HepG2 (cell line): Measurements from ENCODE around the gene MYL6. TPM values are rescaled to one million over a fixed set of nuclear protein-coding genes. Genes with fewer than 3 reads are reported as not detected.

Experiments used
- BHLHE40 ChIP-seq: IDR thresholded peaks from 2 replicates; pipeline ENCODE4 v1.6.1; 2011; ENCODE audit warnings: low read length, improper control_type of control experiment
- CSRNP1 ChIP-seq: sonication (generic); formaldehyde crosslinking; IDR thresholded peaks from 2 replicates; pipeline ENCODE4 v1.8.1; 2023; ENCODE audit warnings: mild to moderate bottlenecking, missing genetic modification reagents
- DMAP1 ChIP-seq: IDR thresholded peaks from 2 replicates; pipeline ENCODE4 v1.6.1; 2016
- GZF1 ChIP-seq: sonication (generic); formaldehyde crosslinking; IDR thresholded peaks from 2 replicates; pipeline ENCODE4 v1.5.1; 2020; ENCODE audit warnings: mild to moderate bottlenecking, missing genetic modification reagents
- NR2F2 ChIP-seq: IDR thresholded peaks from 2 replicates; pipeline ENCODE4 v1.6.1; 2012; ENCODE audit warnings: low read depth, inconsistent platforms, borderline replicate concordance
- RAD51 ChIP-seq: fragments of 450-650 bp; IDR thresholded peaks from 2 replicates; pipeline ENCODE4 v1.6.1; 2016; ENCODE audit warnings: borderline replicate concordance
- SAFB2 ChIP-seq: sonication (generic); formaldehyde crosslinking; IDR thresholded peaks from 2 replicates; pipeline ENCODE4 v1.5.1; 2020; ENCODE audit warnings: missing genetic modification reagents, low read depth, mild to moderate bottlenecking, borderline replicate concordance
- ZBTB1 ChIP-seq: sonication (generic); formaldehyde crosslinking; IDR thresholded peaks from 2 replicates; pipeline ENCODE4 v1.4.0; 2020; ENCODE audit warnings: missing genetic modification reagents, borderline replicate concordance
- ZBTB10 ChIP-seq: sonication (generic); formaldehyde crosslinking; IDR thresholded peaks from 2 replicates; pipeline ENCODE4 v1.4.0; 2020; ENCODE audit warnings: missing genetic modification reagents, borderline replicate concordance
- ZBTB38 ChIP-seq: sonication (generic); formaldehyde crosslinking; IDR thresholded peaks from 2 replicates; pipeline ENCODE4 v1.5.1; 2020; ENCODE audit warnings: mild to moderate bottlenecking, missing genetic modification reagents
- ZNF101 ChIP-seq: sonication (generic); formaldehyde crosslinking; IDR thresholded peaks from 2 replicates; pipeline ENCODE4 v1.4.0; 2020; ENCODE audit warnings: mild to moderate bottlenecking, low read depth, missing genetic modification reagents, borderline replicate concordance
- ZNF205 ChIP-seq: IDR thresholded peaks from 2 replicates; pipeline ENCODE4 v1.6.1; 2018; ENCODE audit warnings: missing biosample characterization, missing genetic modification reagents
- ZNF282 ChIP-seq: fragments of 450-650 bp; IDR thresholded peaks from 2 replicates; pipeline ENCODE4 v1.6.1; 2018; ENCODE audit not compliant: partially characterized antibody
- ZNF484 ChIP-seq: sonication (generic); formaldehyde crosslinking; IDR thresholded peaks from 2 replicates; pipeline ENCODE4 v1.5.1; 2020; ENCODE audit warnings: mild to moderate bottlenecking, low read depth, missing genetic modification reagents, borderline replicate concordance
- ZNF646 ChIP-seq: sonication (generic); formaldehyde crosslinking; IDR thresholded peaks from 2 replicates; pipeline ENCODE4 v1.9.0; 2021; ENCODE audit warnings: mild to moderate bottlenecking, missing genetic modification reagents
- ZNF841 ChIP-seq: sonication (generic); formaldehyde crosslinking; IDR thresholded peaks from 2 replicates; pipeline ENCODE4 v1.8.1; 2023; ENCODE audit warnings: missing genetic modification reagents, borderline replicate concordance
- ZSCAN22 ChIP-seq: sonication (generic); formaldehyde crosslinking; IDR thresholded peaks from 2 replicates; pipeline ENCODE4 v1.4.0; 2020; ENCODE audit warnings: mild to moderate bottlenecking, missing genetic modification reagents
- polyA plus RNA-seq, 8 experiments: library from polyadenylated mRNA; depleted of rRNA in 3 of 8; stranded (reverse) in 7 of 8; unstranded in 1 of 8; fragments of >200 nt; fragmentation: Illumina TruSeq in 4 of 8; extraction: Trizol in 4 of 8; gene quantifications; 2 replicates each; pipeline versions ENCODE4 v1.2.1 to v1.2.3, GENCODE V29; 2011 to 2016; ENCODE audit warnings: low read depth in 4 of 8, missing spikeins in 1 of 8, mixed read lengths in 1 of 8; ENCODE audit not compliant: insufficient read depth in 1 of 8
- total RNA-seq, 5 experiments: library from RNA; depleted of rRNA; stranded (reverse); fragments of >200 nt; fragmentation: Illumina TruSeq; extraction: Trizol; gene quantifications; 2 replicates each; pipeline ENCODE4 v1.2.3, GENCODE V29; 2016; ENCODE audit warnings: low read depth in 1 of 5
- TF ChIP-seq, protein P1 (sequence below): sonication (generic); formaldehyde crosslinking; IDR thresholded peaks from 2 replicates; pipeline ENCODE4 v1.4.0; 2020; ENCODE audit warnings: mild to moderate bottlenecking, missing genetic modification reagents

Gene MYL6
- total and polyA plus RNA-seq, 2 of the 13 experiments (the other 11 are each of a cell fraction or from before 2014, with no cell fraction given) = 1,127 to 1,192 TPM

DNA sequence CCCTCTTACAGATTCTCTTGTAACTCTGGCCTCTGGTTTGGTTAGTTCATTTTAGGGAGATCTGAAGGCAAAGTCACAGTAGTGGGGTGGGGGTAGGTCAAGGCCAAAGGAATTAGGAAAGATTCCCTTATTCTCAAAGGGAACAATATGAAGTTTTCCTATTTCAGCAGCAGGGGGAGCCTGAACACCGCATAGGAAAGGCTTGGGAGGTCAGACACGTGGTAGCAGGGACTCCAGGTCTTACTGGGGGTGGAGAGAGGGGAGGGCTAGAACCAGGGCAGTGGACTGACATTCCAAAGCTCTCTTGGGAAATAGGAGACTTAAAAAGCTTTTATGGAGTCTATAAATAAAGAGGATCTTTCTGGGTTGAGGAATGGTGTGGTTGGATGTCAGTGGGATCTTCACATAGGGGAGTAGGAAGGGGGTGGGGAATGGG lies 38.8 kb upstream of the MYL6 start (continued):
- no peak for TF ChIP-seq ZNF646
- TF ChIP-seq ZBTB1 (CRISPR knock-in tag) = no peak
- no peak for TF ChIP-seq ZNF101 (CRISPR knock-in tag)
- TF ChIP-seq CSRNP1 (CRISPR knock-in tag) = no peak
- no peak for TF ChIP-seq ZNF282
- peak; percentile 78 for TF ChIP-seq DMAP1 (CRISPR knock-in tag)
- no peak for TF ChIP-seq RAD51
- no peak for TF ChIP-seq GZF1
- no peak for TF ChIP-seq ZNF484
- TF ChIP-seq ZNF841 (CRISPR knock-in tag) = no peak
- no peak for TF ChIP-seq ZNF205
- TF ChIP-seq ZBTB38 (CRISPR knock-in tag) = no peak
- TF ChIP-seq ZBTB10 (CRISPR knock-in tag) = no peak
- TF ChIP-seq, protein P1, sequence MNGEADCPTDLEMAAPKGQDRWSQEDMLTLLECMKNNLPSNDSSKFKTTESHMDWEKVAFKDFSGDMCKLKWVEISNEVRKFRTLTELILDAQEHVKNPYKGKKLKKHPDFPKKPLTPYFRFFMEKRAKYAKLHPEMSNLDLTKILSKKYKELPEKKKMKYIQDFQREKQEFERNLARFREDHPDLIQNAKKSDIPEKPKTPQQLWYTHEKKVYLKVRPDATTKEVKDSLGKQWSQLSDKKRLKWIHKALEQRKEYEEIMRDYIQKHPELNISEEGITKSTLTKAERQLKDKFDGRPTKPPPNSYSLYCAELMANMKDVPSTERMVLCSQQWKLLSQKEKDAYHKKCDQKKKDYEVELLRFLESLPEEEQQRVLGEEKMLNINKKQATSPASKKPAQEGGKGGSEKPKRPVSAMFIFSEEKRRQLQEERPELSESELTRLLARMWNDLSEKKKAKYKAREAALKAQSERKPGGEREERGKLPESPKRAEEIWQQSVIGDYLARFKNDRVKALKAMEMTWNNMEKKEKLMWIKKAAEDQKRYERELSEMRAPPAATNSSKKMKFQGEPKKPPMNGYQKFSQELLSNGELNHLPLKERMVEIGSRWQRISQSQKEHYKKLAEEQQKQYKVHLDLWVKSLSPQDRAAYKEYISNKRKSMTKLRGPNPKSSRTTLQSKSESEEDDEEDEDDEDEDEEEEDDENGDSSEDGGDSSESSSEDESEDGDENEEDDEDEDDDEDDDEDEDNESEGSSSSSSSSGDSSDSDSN (CRISPR knock-in tag) = no peak
- no peak for TF ChIP-seq ZSCAN22 (CRISPR knock-in tag)
- TF ChIP-seq NR2F2 = no peak
- TF ChIP-seq BHLHE40 = peak; percentile 35; the same call in 1 of the 2 replicates
- TF ChIP-seq SAFB2 (CRISPR knock-in tag) = no peak
